Measurements from ENCODE around the gene SNX33. TPM values are rescaled to one million over a fixed set of nuclear protein-coding genes. Genes with fewer than 3 reads are reported as not detected.
"Not testable (repeated sequence)": the region's sequence is repeated elsewhere in the genome, so short reads cannot be mapped to it uniquely, and the experiment has no call there.

The SNX33 gene
- total RNA-seq, 2 donors from 2014 or later: 18.9 to 23.2 TPM

DNA sequence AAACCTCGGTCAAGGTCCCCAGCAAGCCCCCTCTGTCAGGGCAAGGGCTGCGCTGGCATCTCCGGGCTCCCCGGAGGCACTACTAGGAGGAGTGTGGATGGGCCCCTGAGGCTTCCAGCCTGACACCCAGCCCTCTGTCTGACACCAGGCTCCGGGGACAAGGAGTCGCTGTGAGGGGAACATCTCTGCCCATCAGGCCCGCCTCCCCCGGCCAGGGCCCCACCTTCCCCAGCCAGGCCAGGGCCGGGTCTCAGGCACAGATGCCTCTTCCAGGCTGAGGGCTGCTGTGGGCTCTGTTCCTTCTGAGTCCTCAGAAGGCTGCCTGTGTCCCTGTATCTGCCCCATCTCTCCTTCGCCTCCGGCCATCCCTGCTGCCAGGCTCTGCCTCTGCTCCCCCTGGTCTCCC, 49.1 kb downstream of the SNX33 start:
- Mint-ChIP-seq H3K4me1 (peaks cover 19% of the 10 kb centered on the region), H3K9me3 (no peaks in the 10 kb centered on the region), H3K27ac (no peak overlapping the region), H3K4me3 (no peak overlapping the region), H3K36me3 (ENCODE audit: low read depth) (no peaks in the 10 kb centered on the region), H3K27me3 (ENCODE audit: insufficient read depth) (peaks cover 5% of the 10 kb centered on the region)
- no peak overlapping the region for H3K4me3 ChIP-seq (ENCODE audit: low read length)
- 87 to 98% methylated on average over 4 to 11 of the region's 11 CpGs for WGBS, 2 experiments (ENCODE audit: insufficient coverage in 1 of 2, insufficient read length in 1 of 2)
- H3K36me3 ChIP-seq (ENCODE audit: control insufficient read depth, insufficient read depth, low read length): no peaks in the 10 kb centered on the region
- no peaks in the 10 kb centered on the region for H3K9me3 ChIP-seq (ENCODE audit: control insufficient read depth, low read length)
- H3K27me3 ChIP-seq (ENCODE audit: control insufficient read depth, insufficient read depth, low read length, poor library complexity, severe bottlenecking): no peaks in the 10 kb centered on the region
- DNase-seq: no peak
- TF ChIP-seq CTCF (conservative IDR thresholded peaks at IDR 0.05): no peak
- H3K27ac ChIP-seq (ENCODE audit: low read depth, low read length): no peak overlapping the region
- no peak overlapping the region for H3K9ac ChIP-seq (ENCODE audit: extremely low read depth, low read length, poor library complexity, severe bottlenecking)
- H3K4me1 ChIP-seq (ENCODE audit: control insufficient read depth, insufficient read depth, low read length): peaks cover 14% of the 10 kb centered on the region

DNA sequence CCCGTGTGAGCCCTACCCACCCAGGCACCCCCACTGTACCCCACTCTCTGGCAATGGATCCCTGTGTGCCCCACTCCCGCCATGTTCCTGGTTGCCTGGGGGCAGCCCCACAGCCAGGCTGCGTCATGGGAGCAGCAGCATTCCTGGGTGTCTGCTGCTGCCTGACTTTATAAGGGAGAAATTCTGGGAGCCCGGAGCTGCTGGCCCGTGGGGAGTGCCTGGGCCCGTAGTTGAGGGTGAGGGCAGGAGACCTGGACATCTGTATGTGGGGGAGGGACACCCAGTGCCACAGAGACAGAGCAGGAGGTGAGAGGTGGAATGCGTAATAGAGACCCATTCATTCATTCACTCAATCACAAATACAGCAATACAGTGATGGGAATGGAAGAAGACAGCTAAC, 49.8 kb downstream of the SNX33 start:
- H3K9me3 ChIP-seq (ENCODE audit: control insufficient read depth, low read length): no peaks in the 10 kb centered on the region
- peaks cover 19% of the 10 kb centered on the region for H3K4me1 Mint-ChIP-seq
- no peak for DNase-seq
- H3K27me3 Mint-ChIP-seq (ENCODE audit: insufficient read depth): peaks cover 7% of the 10 kb centered on the region
- H3K36me3 ChIP-seq (ENCODE audit: control insufficient read depth, insufficient read depth, low read length): no peaks in the 10 kb centered on the region
- H3K27me3 ChIP-seq (ENCODE audit: control insufficient read depth, insufficient read depth, low read length, poor library complexity, severe bottlenecking): no peaks in the 10 kb centered on the region
- peaks cover 14% of the 10 kb centered on the region for H3K4me1 ChIP-seq (ENCODE audit: control insufficient read depth, insufficient read depth, low read length)
- no peak overlapping the region for H3K27ac ChIP-seq (ENCODE audit: low read depth, low read length)
- 80 to 89% methylated on average over 1 to 6 of the region's 7 CpGs for WGBS, 2 experiments (ENCODE audit: insufficient coverage in 1 of 2, insufficient read length in 1 of 2)
- H3K36me3 Mint-ChIP-seq (ENCODE audit: low read depth): no peaks in the 10 kb centered on the region
- no peak overlapping the region for H3K9ac ChIP-seq (ENCODE audit: extremely low read depth, low read length, poor library complexity, severe bottlenecking)
- no peaks in the 10 kb centered on the region for H3K9me3 Mint-ChIP-seq
- no peak overlapping the region for H3K27ac Mint-ChIP-seq
- no peak overlapping the region for H3K4me3 Mint-ChIP-seq
- H3K4me3 ChIP-seq (ENCODE audit: low read length): no peak overlapping the region
- no peak for TF ChIP-seq CTCF (conservative IDR thresholded peaks at IDR 0.05)

DNA sequence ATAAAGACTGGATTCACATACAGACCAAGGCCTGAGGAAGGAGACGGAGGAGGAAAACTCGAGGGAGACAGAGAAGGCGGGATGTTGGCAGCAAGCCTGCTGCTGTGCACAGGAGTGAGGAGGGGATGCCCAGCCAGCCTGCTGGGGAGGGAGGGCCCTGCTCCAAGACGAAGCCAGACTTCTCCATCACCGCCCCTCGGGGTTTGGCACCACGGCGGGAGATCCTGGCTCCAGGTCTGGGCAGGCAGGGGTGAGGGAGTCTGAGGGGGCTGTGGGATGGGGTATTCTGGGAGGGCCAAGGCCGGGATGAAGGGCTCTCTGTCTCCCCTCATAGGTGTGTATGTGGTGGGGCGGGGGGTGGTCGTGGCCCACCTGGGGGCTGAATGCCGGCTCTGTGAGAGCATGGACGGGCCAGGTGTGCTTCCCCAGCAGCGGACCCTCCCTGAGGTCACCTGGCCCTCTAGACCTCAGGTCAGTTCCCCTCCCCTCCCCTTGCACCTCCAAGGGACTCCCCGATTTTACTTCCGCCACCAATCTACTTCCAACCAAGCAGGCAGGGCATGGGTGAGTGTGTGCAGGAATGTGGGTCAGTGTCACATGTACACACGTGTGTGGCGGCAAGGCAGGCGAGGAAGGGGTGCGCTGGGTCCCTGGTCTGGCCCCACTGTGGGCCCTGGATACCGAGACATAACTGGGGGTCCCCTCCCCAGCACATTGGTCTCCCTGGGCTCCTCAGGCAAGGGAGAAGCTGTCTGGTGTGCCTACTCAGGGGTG, 50.4 kb downstream of the SNX33 start:
- H3K27me3 Mint-ChIP-seq (ENCODE audit: insufficient read depth); H3K9ac ChIP-seq (ENCODE audit: extremely low read depth, low read length, poor library complexity, severe bottlenecking); H3K9me3 ChIP-seq (ENCODE audit: control insufficient read depth, low read length); H3K27ac Mint-ChIP-seq; H3K36me3 Mint-ChIP-seq (ENCODE audit: low read depth); H3K36me3 ChIP-seq (ENCODE audit: control insufficient read depth, insufficient read depth, low read length); H3K4me3 Mint-ChIP-seq; H3K4me3 ChIP-seq (ENCODE audit: low read length); H3K27me3 ChIP-seq (ENCODE audit: control insufficient read depth, insufficient read depth, low read length, poor library complexity, severe bottlenecking); DNase-seq; H3K9me3 Mint-ChIP-seq; H3K27ac ChIP-seq (ENCODE audit: low read depth, low read length): not testable (repeated sequence)
- WGBS, 2 experiments (ENCODE audit: insufficient coverage in 1 of 2, insufficient read length in 1 of 2): 90 to 94% methylated on average over 4 to 16 of the region's 21 CpGs
- peaks cover 19% of the 10 kb centered on the region for H3K4me1 Mint-ChIP-seq
- peaks cover 14% of the 10 kb centered on the region for H3K4me1 ChIP-seq (ENCODE audit: control insufficient read depth, insufficient read depth, low read length)

- DNase-seq: not testable (repeated sequence)
- WGBS, 2 experiments (ENCODE audit: insufficient coverage in 1 of 2, insufficient read length in 1 of 2): 100% methylated on average over 3 of the region's 7 CpGs
Observed at GRCh38 chr15:75699517-75699916, 51.8 kb downstream of the SNX33 start.

DNA sequence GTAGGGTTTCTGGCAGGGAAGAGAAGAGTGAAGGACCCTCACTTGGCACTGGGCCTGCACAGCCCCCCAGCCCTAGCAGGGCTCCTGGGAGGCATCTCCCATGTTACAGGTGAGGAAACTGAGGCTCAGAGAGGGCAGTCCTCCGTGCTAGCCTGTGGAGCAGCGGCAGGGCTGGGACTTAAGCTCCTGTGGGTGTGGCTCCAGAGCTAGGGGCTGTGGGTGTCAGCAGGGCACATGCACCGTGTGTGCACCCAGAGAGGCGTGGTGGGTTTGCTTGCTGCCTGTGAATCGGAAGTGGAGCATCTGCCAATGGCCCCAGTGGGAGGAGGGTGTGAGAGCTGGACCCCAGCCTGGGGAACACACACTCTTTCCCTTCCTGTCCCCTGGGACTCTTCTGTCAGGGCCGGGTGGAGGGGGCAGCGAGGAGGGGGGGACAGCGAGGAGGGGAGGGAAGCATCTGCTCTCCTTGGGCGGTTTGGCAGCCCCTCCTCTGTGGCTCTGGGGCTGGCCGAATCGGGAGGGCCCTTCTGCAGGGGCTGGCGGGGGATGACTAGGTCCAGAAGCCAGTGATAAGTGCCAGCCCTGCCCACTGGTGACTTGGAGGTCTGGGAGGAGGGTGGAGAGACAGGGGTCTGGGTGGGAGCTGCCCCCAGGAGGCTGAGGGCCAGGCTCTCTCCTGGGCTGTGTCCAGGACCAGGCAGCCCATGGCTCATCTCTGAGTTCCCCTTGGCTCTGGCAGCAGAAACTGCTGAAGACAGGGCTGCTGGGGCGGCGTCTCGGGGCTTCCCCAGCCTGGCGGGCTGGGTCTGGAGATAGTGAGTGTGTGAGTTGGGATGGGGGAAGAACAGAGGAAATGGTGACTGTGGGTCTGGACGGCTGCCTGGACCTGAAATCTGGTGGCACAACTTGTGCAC, 52.5 kb downstream of the SNX33 start:
- H3K4me1 ChIP-seq (ENCODE audit: control insufficient read depth, insufficient read depth, low read length); H3K4me3 ChIP-seq (ENCODE audit: low read length); H3K9me3 ChIP-seq (ENCODE audit: control insufficient read depth, low read length); H3K27me3 Mint-ChIP-seq (ENCODE audit: insufficient read depth); H3K27me3 ChIP-seq (ENCODE audit: control insufficient read depth, insufficient read depth, low read length, poor library complexity, severe bottlenecking); DNase-seq; H3K27ac Mint-ChIP-seq; H3K36me3 Mint-ChIP-seq (ENCODE audit: low read depth); H3K9me3 Mint-ChIP-seq; H3K36me3 ChIP-seq (ENCODE audit: control insufficient read depth, insufficient read depth, low read length); H3K27ac ChIP-seq (ENCODE audit: low read depth, low read length); H3K9ac ChIP-seq (ENCODE audit: extremely low read depth, low read length, poor library complexity, severe bottlenecking); H3K4me1 Mint-ChIP-seq; H3K4me3 Mint-ChIP-seq: not testable (repeated sequence)
- 85% methylated on average over 8 of the region's 17 CpGs; no CpG with 5 or more reads in 1 of the 2 experiments for WGBS, 2 experiments (ENCODE audit: insufficient coverage in 1 of 2, insufficient read length in 1 of 2)

More at GRCh38 chr15:75699517-75699916, 51.8 kb downstream of the SNX33 start:
- H3K4me3 Mint-ChIP-seq; H3K27me3 ChIP-seq (ENCODE audit: control insufficient read depth, insufficient read depth, low read length, poor library complexity, severe bottlenecking); H3K36me3 Mint-ChIP-seq (ENCODE audit: low read depth); H3K27me3 Mint-ChIP-seq (ENCODE audit: insufficient read depth); H3K36me3 ChIP-seq (ENCODE audit: control insufficient read depth, insufficient read depth, low read length); H3K4me1 Mint-ChIP-seq; H3K9me3 Mint-ChIP-seq; H3K4me3 ChIP-seq (ENCODE audit: low read length); H3K9me3 ChIP-seq (ENCODE audit: control insufficient read depth, low read length); H3K27ac ChIP-seq (ENCODE audit: low read depth, low read length); H3K4me1 ChIP-seq (ENCODE audit: control insufficient read depth, insufficient read depth, low read length); H3K27ac Mint-ChIP-seq; H3K9ac ChIP-seq (ENCODE audit: extremely low read depth, low read length, poor library complexity, severe bottlenecking): not testable (repeated sequence)

Measured in endodermal cell (in vitro differentiated cells).